CD1c-positive myeloid dendritic cell (primary cell): ENCODE data around the gene PAPOLB.

Experiments used
- DNase-seq: peaks from one replicate; pipeline ENCODE4 v3.0.0-alpha.2; 2016; ENCODE audit errors: extremely low spot score

The PAPOLB gene

GRCh38 chr7:4842319-4843064 lies 19.3 kb downstream of the PAPOLB start:
- no peak for DNase-seq

GRCh38 chr7:4841836-4842235 lies 20.0 kb downstream of the PAPOLB start:
- no peak for DNase-seq

- no peak for DNase-seq
Observed at GRCh38 chr7:4841007-4841784, 20.6 kb downstream of the PAPOLB start.

- no peak for DNase-seq
Observed at GRCh38 chr7:4840079-4840501, 21.7 kb downstream of the PAPOLB start.

GRCh38 chr7:4838626-4839334 lies 23.1 kb downstream of the PAPOLB start:
- no peak for DNase-seq

GRCh38 chr7:4837803-4838625 lies 23.8 kb downstream of the PAPOLB start:
- no peak for DNase-seq

- DNase-seq, result no peak
Observed at GRCh38 chr7:4837041-4837802, 24.6 kb downstream of the PAPOLB start.

GRCh38 chr7:4836206-4836661 lies 25.6 kb downstream of the PAPOLB start:
- DNase-seq, result no peak

GRCh38 chr7:4835398-4836205 lies 26.2 kb downstream of the PAPOLB start:
- no peak for DNase-seq

GRCh38 chr7:4834601-4835397 lies 27.0 kb downstream of the PAPOLB start:
- DNase-seq, result no peak

GRCh38 chr7:4833691-4834600 lies 27.9 kb downstream of the PAPOLB start:
- DNase-seq, result no peak

- DNase-seq, result no peak
Observed at GRCh38 chr7:4833176-4833575, 28.7 kb downstream of the PAPOLB start.

- no peak for DNase-seq
Observed at GRCh38 chr7:4832711-4833110, 29.1 kb downstream of the PAPOLB start.

- no peak for DNase-seq
Observed at GRCh38 chr7:4831723-4832495, 29.9 kb downstream of the PAPOLB start.

GRCh38 chr7:4830176-4830575 lies 31.7 kb downstream of the PAPOLB start:
- peak; percentile 66 for DNase-seq

GRCh38 chr7:4828720-4829383 lies 33.0 kb downstream of the PAPOLB start:
- DNase-seq, result no peak

- DNase-seq, result no peak
Observed at GRCh38 chr7:4825081-4825480, 36.7 kb downstream of the PAPOLB start.
